ENCODE results near the gene MBNL2.
A peak's percentile ranks its signal among the peaks of the same experiment; 100 is the strongest.

The MBNL2 gene

DNA sequence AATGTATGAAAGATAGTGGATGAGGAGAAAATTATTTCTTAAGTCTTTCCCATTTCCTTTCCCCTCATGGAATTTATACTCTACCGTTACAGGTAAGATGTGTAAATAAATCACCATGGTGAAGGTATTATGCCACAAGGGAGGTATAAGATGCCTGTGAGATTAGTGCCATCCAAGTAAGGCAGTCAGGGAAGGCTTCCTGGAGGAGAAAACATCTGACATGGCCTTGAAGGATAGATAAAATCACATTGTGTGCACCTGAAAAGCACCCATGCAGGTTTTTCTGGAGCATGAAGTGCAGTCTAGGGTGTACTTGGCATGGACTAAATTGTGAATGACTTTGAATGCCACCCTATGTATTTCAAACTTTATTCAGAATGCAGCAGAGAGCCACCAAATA, 15.3 kb downstream of the MBNL2 start:
- no peak for FAIRE-seq
- no peak for TF ChIP-seq POLR2A (IDR thresholded peaks at IDR 0.05; ENCODE audit: low read depth, low read length)
- no peak for TF ChIP-seq POLR2AphosphoS5 (IDR thresholded peaks at IDR 0.05; ENCODE audit: low read depth, low read length)
- no peak for TF ChIP-seq TAF1 (IDR thresholded peaks at IDR 0.05; ENCODE audit: borderline replicate concordance, low read depth, low read length)
- no peak for DNase-seq (ENCODE audit: insufficient read length)

DNA sequence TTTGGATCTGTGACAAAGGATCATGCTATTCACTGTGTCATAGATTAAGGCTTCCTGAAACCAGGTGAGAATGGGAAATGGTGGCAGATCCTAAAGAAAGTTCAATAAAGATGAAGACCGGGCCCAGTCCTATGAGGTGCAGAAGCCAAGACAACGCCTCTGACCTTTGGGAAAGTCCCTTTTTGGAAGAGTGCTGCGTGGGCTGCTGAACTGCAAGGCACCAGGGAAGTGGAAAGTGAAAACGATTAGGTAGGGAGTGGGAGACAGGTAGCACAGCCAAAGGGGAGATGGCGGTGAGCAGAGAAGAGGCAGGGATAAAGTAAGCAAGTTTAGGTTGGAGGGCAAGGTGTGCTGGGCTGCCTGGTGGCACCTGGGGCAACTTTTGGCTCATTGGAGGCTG, 16.3 kb downstream of the MBNL2 start:
- no peak for TF ChIP-seq TAF1 (IDR thresholded peaks at IDR 0.05; ENCODE audit: borderline replicate concordance, low read depth, low read length)
- no peak for TF ChIP-seq POLR2A (IDR thresholded peaks at IDR 0.05; ENCODE audit: low read depth, low read length)
- no peak for TF ChIP-seq POLR2AphosphoS5 (IDR thresholded peaks at IDR 0.05; ENCODE audit: low read depth, low read length)
- DNase-seq (ENCODE audit: insufficient read length) (no peak), FAIRE-seq (peak; percentile 21)

DNA sequence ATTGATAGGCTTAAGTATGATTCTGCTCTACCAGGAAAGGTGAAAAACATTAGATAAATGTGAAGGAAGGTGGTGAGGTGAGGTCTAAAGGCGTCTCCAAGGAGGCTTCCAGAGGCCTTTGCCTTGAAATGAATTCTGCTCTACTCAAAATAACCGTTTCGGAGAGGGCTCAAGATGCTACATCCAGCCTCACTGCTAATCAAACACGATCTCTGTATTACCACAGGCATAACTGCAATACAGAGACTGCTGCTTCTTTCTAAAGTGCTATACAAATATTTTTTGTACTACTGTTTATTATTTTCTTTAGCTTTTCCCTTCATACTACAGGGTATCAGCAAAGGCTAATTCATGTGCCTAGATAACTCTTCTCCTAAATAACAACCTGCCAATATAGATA, 16.8 kb downstream of the MBNL2 start:
- DNase-seq (ENCODE audit: insufficient read length) (no peak), FAIRE-seq (no peak)
- TF ChIP-seq POLR2A (IDR thresholded peaks at IDR 0.05; ENCODE audit: low read depth, low read length) (no peak), POLR2AphosphoS5 (IDR thresholded peaks at IDR 0.05; ENCODE audit: low read depth, low read length) (no peak), TAF1 (IDR thresholded peaks at IDR 0.05; ENCODE audit: borderline replicate concordance, low read depth, low read length) (no peak)

DNA sequence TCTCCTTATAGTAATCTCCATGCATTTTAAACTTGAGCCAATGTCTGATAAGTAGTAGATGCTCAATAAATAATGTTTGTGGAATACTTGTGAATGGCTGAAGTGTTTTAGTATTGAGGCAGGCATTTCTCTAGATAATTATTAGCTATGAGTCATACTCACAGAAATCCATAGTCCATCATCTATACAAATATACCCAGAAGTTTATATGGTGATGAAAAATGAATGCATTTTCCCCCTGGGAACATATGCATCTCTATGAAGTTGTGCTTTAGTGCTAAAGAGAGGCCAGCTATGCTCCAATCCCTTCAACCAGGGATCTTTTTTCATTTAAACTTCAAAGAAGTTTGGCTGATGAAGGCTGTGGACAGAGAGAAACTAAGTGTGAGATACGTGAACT, 17.2 kb downstream of the MBNL2 start:
- no peak for DNase-seq (ENCODE audit: insufficient read length)
- no peak for TF ChIP-seq POLR2A (IDR thresholded peaks at IDR 0.05; ENCODE audit: low read depth, low read length)
- FAIRE-seq = no peak

DNA sequence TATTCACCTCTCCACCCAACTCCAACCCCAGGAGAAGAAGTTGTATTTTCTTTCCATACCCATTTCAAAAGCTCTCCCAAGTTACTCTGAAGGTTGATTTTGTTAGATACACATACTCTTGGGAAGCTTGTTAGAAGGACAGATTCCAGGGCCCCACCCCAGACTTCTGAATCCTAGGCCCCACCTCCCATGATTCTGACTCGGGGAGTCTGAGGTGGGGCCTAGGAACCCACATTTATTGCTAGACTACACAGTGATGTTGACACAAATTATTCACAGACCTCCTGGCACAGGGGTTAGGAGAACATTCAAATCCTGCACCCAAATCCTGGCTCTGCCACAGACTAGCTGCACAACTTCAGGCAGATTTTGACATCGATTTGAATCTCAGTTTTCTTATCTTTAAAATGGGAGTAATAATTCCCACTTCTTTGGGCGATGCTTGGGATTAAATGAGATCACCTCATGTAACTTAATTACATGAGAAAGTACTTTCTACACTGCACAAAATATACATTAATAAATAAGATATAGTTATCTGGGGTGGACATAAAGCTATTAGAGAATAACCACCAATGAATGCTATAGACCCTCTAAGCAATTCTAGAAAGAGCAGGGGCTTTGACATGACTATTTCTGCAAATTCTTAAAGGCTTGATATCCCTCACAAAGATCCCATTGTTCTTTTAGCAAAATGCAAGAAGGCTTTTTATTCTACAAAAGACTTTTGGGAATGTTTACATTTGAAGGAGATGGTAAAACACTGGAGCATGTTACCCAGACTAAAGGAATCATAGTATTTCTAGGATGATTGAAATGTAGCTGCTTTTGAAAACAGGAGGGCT, 18.0 kb downstream of the MBNL2 start:
- no peak for DNase-seq (ENCODE audit: insufficient read length)

DNA sequence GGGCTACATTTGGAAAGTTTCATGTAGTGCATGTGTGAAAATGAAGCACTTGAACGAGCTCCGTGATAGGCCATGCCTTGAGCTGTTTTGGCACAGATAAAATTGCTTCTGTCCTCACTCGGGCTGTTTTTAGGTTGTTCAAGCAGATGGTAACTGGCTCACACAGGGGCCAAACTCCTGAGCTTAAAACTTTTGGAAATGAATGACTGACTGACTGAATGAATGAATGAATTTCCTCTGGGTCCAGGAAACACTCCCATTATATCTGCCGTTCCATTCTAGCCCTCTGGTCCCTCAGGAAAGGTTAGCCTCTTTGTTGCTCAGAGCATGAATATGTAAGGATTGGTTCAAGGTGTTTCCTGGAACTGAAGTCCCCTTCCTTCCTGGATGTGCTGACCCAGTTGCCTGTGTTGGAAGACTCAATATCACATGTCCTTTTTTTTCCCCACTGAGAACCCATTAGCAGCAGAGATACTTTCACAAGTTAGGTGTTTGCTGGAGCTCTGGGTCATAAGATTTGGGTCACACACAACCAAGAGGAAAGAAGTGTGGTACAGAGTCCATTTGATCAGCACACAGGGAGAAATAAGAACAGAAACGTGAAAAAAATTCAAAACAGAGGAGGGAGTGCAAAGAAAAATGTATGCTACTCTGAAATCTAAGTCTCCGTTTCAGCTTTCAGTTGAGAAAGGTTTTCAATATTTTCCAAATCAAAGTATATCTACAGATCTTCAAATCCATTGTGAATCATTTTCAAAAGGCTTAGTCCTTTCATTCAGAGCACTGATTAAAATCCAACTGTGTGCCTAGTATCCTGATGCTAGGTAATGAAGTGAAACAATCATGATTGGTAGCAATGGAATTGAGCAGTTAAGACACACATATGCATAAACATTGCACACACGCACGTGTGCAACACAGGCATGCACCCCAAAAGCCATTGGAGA, 18.9 kb downstream of the MBNL2 start:
- FAIRE-seq = no peak
- TF ChIP-seq POLR2A (IDR thresholded peaks at IDR 0.05; ENCODE audit: low read depth, low read length) (no peak), POLR2AphosphoS5 (IDR thresholded peaks at IDR 0.05; ENCODE audit: low read depth, low read length) (no peak), TAF1 (IDR thresholded peaks at IDR 0.05; ENCODE audit: borderline replicate concordance, low read depth, low read length) (no peak)

More for the DNA sequence above, 18.0 kb downstream of the MBNL2 start:
- TF ChIP-seq POLR2AphosphoS5 (IDR thresholded peaks at IDR 0.05; ENCODE audit: low read depth, low read length) (no peak), POLR2A (IDR thresholded peaks at IDR 0.05; ENCODE audit: low read depth, low read length) (no peak), TAF1 (IDR thresholded peaks at IDR 0.05; ENCODE audit: borderline replicate concordance, low read depth, low read length) (no peak)
- FAIRE-seq = no peak

DNA sequence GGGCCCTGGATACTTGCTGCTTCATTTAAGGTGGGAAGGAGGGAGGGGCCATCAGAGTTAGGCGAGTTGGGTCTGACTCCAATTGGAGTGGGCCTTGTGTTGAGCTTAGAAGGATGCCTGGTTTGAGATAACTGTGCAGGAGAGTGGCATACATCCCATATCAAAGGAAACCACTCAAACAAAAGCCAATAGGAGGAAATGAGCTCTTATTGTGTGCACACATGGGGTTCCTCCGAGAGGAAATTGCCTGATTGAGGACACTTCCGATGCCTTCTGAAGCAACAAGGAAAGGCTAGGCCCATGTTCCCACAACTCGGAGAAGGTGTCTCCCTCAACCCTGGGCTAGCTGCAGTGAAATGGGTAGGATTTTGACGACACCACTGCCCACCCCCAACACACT, 19.6 kb downstream of the MBNL2 start:
- DNase-seq (ENCODE audit: insufficient read length) (no peak), FAIRE-seq (no peak)
- TF ChIP-seq TAF1 (IDR thresholded peaks at IDR 0.05; ENCODE audit: borderline replicate concordance, low read depth, low read length) (no peak), POLR2AphosphoS5 (IDR thresholded peaks at IDR 0.05; ENCODE audit: low read depth, low read length) (no peak), POLR2A (IDR thresholded peaks at IDR 0.05; ENCODE audit: low read depth, low read length) (no peak)

More for the DNA sequence above, 18.9 kb downstream of the MBNL2 start:
- no peak for DNase-seq (ENCODE audit: insufficient read length)

DNA sequence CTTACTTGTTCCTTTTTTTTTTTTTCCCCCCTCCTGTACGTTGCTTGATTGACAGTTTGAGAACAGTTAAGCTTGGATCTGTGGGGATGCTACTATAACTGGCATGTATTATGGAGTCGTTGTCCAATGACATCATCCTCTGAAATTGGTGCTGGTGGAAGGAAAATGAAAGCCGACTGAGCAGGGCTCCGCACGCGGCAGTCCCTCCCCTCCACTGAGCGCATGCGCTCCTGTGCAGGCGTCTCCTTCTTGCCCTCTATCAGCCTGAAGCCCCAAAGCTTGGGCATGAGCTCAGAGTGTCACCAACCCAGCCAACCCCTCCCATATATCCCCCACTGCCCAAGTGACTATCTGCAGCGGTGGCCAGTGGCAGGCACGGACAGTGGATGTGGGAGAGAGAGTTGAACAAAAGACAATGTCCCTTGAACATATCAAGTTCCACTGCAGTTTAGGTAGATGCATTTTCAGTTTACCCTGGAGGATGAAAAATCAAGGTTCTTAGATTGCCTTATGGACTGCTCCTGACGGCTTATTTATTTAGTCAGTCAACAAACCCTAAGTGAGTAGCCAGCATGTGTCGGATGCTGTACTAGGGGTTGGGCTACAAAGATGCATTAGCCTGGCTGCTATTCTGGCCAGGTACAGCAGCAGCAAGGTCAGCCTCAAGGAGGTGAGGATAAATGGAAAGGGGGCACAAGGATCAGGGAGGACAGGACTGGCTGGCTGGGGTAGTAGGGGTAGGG, 20.8 kb downstream of the MBNL2 start:
- no peak for FAIRE-seq
- no peak for DNase-seq (ENCODE audit: insufficient read length)
- TF ChIP-seq POLR2A (IDR thresholded peaks at IDR 0.05; ENCODE audit: low read depth, low read length) (no peak), TAF1 (IDR thresholded peaks at IDR 0.05; ENCODE audit: borderline replicate concordance, low read depth, low read length) (no peak), POLR2AphosphoS5 (IDR thresholded peaks at IDR 0.05; ENCODE audit: low read depth, low read length) (no peak)

DNA sequence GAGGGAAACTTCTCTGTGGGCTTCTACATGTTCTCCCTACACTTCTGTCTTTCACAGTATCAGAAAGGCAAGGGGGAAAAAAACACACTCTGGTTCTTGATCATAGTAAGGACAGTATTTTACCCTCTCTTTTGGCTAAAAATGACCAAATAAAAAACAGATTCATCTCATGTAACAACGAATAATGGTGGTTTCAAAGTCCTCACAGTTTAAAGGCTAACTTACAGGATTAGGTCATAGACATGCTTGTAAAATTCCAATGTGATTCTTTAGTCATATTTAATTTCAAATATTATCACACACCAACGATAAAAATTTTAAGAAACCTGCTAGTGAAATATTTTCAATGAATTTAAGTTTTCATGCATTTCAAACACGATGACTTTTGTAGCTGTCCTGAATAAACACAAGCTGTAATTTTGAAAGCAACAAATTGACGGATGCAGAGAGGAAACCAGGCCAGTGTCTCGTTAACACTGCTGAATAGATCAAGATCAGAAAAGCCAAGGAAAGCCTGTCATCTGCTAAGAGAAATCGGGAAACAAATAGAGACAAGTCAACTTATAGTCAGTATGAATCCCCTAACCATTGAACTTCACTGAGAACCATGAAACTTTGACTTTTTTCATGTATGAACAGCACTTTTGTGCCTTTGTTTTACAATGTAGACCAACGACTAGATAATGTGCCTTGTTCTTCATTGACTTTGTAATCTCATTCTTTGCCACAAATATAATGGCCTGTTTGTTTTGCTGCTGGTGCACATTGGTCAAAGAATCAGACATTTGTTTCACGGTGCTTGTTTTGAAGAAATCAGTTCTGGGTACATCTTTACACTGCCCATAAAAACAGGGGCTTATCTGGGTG, 22.0 kb downstream of the MBNL2 start:
- TF ChIP-seq POLR2AphosphoS5 (IDR thresholded peaks at IDR 0.05; ENCODE audit: low read depth, low read length) (no peak), POLR2A (IDR thresholded peaks at IDR 0.05; ENCODE audit: low read depth, low read length) (no peak), TAF1 (IDR thresholded peaks at IDR 0.05; ENCODE audit: borderline replicate concordance, low read depth, low read length) (no peak)
- DNase-seq (ENCODE audit: insufficient read length) (no peak), FAIRE-seq (no peak)

DNA sequence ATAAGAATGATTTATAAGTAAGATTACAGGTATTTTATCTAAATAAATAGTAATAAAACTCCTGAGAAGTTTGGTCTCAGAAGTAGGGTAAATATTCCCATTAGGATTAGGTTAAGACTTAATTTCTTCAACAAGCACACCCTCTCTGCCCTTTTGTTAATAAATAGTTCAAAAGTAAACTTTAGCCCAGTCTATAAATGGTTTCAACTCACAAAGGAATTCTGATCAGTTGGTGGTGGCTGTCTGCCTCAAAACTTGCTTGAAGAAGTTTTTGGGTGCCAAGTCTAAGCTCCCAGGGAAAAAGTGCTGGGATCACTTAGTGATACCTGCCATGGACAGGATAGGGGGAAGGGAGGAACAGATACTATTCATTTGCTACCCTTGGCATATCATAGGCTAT, 22.9 kb downstream of the MBNL2 start:
- DNase-seq (ENCODE audit: insufficient read length) (no peak), FAIRE-seq (no peak)
- TF ChIP-seq POLR2AphosphoS5 (IDR thresholded peaks at IDR 0.05; ENCODE audit: low read depth, low read length) (no peak), TAF1 (IDR thresholded peaks at IDR 0.05; ENCODE audit: borderline replicate concordance, low read depth, low read length) (no peak), POLR2A (IDR thresholded peaks at IDR 0.05; ENCODE audit: low read depth, low read length) (no peak)
